CD14-positive monocyte (primary cell): ENCODE results near the gene ENPP4. TPM values are rescaled to one million over a fixed set of nuclear protein-coding genes. Genes with fewer than 3 reads are reported as not detected.

ENCODE experiments used
- DNase-seq, 3 donors: peaks; one replicate each; pipeline ENCODE4 v3.0.0-alpha.2; 2011 to 2022
- H2AFZ ChIP-seq: 2 replicates; pipeline ENCODE4 v1.6.0; 2012; ENCODE audit warnings: mild to moderate bottlenecking, low read depth, low read length, inconsistent platforms; ENCODE audit not compliant: insufficient read depth, poor library complexity, severe bottlenecking
- H3K27ac ChIP-seq, 2 donors: 1 replicate in 1 of 2; 2 replicates in 1 of 2; pipeline ENCODE4 v1.5.1; 2012 to 2013; ENCODE audit warnings: low read length in 2 of 2, control low read depth in 1 of 2, inconsistent platforms in 1 of 2, low read depth in 1 of 2, mild to moderate bottlenecking in 1 of 2
- H3K27me3 ChIP-seq, 2 donors: one replicate each; pipeline versions ENCODE4 v1.6.0 to v1.6.1; 2011 to 2013; ENCODE audit warnings: low read length in 2 of 2; ENCODE audit not compliant: control insufficient read depth in 2 of 2, insufficient read depth in 2 of 2
- H3K36me3 ChIP-seq, 2 donors: replicated peaks in 1 of 2; 1 replicate in 1 of 2; 2 replicates in 1 of 2; pipeline versions ENCODE4 v1.5.1 to v1.6.1; 2012 to 2013; ENCODE audit warnings: low read length in 2 of 2, control low read depth in 1 of 2, inconsistent platforms in 1 of 2, mild to moderate bottlenecking in 1 of 2; ENCODE audit not compliant: insufficient read depth in 2 of 2, control insufficient read depth in 1 of 2
- H3K4me1 ChIP-seq, 2 donors: 1 replicate in 1 of 2; 2 replicates in 1 of 2; pipeline versions ENCODE4 v1.5.1 to v1.6.1; 2012 to 2013; ENCODE audit warnings: low read length in 2 of 2, control low read depth in 1 of 2, inconsistent platforms in 1 of 2, mild to moderate bottlenecking in 1 of 2, moderate library complexity in 1 of 2; ENCODE audit not compliant: insufficient read depth in 2 of 2, control insufficient read depth in 1 of 2
- H3K4me2 ChIP-seq: replicated peaks from 2 replicates; pipeline ENCODE3; 2012; ENCODE audit warnings: low read length, moderate library complexity, mild to moderate bottlenecking; ENCODE audit not compliant: poor library complexity, severe bottlenecking; ENCODE audit errors: extremely low read depth
- H3K4me3 ChIP-seq, 3 experiments: fragments of 200-600 bp in 1 of 3; sonication (generic) in 1 of 3; replicated peaks in 1 of 3; 1 replicate in 2 of 3; 2 replicates in 1 of 3; pipeline ENCODE4 v1.5.1; 2011 to 2013; ENCODE audit warnings: low read length in 3 of 3, mild to moderate bottlenecking in 3 of 3, control low read depth in 2 of 3, low read depth in 2 of 3, inconsistent platforms in 1 of 3, moderate library complexity in 1 of 3
- H3K79me2 ChIP-seq: 2 replicates; pipeline ENCODE4 v1.6.0; 2012; ENCODE audit warnings: mild to moderate bottlenecking, control low read depth, inconsistent platforms, low read length, moderate library complexity; ENCODE audit not compliant: insufficient read depth
- H3K9ac ChIP-seq: 2 replicates; pipeline ENCODE4 v1.6.0; 2017; ENCODE audit warnings: low read length, mild to moderate bottlenecking; ENCODE audit not compliant: insufficient read depth, poor library complexity, severe bottlenecking
- H3K9me3 ChIP-seq, 2 donors: replicated peaks in 1 of 2; 1 replicate in 1 of 2; 2 replicates in 1 of 2; pipeline versions ENCODE4 v1.5.1 to v1.6.1; 2012 to 2013; ENCODE audit warnings: low read length in 2 of 2, control low read depth in 1 of 2; ENCODE audit not compliant: control insufficient read depth in 1 of 2, insufficient read depth in 1 of 2
- H4K20me1 ChIP-seq: 2 replicates; pipeline ENCODE4 v1.6.0; 2012; ENCODE audit warnings: mild to moderate bottlenecking, low read length, control low read depth, moderate library complexity; ENCODE audit not compliant: insufficient read depth
- H3K27ac Mint-ChIP-seq, 7 donors: one replicate each; pipeline ENCODE4 v1.8.0; 2020; ENCODE audit warnings: mild to moderate bottlenecking in 7 of 7, mixed read lengths in 7 of 7, moderate library complexity in 6 of 7, inconsistent platforms in 2 of 7
- H3K27me3 Mint-ChIP-seq, 3 donors: one replicate each; pipeline ENCODE4 v1.8.0; 2021 to 2022; ENCODE audit warnings: low read depth in 3 of 3, mild to moderate bottlenecking in 3 of 3, mixed read lengths in 3 of 3, moderate library complexity in 3 of 3, inconsistent platforms in 1 of 3
- H3K36me3 Mint-ChIP-seq, 2 donors: one replicate each; pipeline ENCODE4 v1.8.0; 2020; ENCODE audit warnings: mixed read lengths in 2 of 2, inconsistent platforms in 1 of 2, mild to moderate bottlenecking in 1 of 2
- H3K4me1 Mint-ChIP-seq: one replicate; pipeline ENCODE4 v1.8.0; 2020; ENCODE audit warnings: mild to moderate bottlenecking, mixed read lengths
- H3K4me3 Mint-ChIP-seq, 2 donors: one replicate each; pipeline ENCODE4 v1.8.0; 2020; ENCODE audit warnings: mild to moderate bottlenecking in 2 of 2, mixed read lengths in 2 of 2, moderate library complexity in 1 of 2
- H3K9me3 Mint-ChIP-seq, 7 donors: one replicate each; pipeline ENCODE4 v1.8.0; 2020 to 2022; ENCODE audit warnings: mixed read lengths in 7 of 7, mild to moderate bottlenecking in 6 of 7, moderate library complexity in 6 of 7, inconsistent platforms in 2 of 7
- CTCF ChIP-seq: fragments of 200-600 bp; IDR thresholded peaks from one replicate; pipeline ENCODE4 v1.8.0; 2022; ENCODE audit warnings: antibody characterized with exemption, mild to moderate bottlenecking
- WGBS: methylation state at CpG from one replicate; pipeline ENCODE4 v1.1.5; 2013; ENCODE audit warnings: missing lambda C conversion rate; ENCODE audit not compliant: insufficient coverage; 5-methylcytosine and 5-hydroxymethylcytosine counted together
- intact Hi-C, 2 donors: fragments of 100-400 bp; cut with micrococcal nuclease; formaldehyde crosslinking; loops; one replicate each; pipeline versions ENCODE4 v1.15.0 to v1.15.1; 2023
- polyA plus RNA-seq, 3 donors: library from polyadenylated mRNA; depleted of rRNA in 1 of 3; unstranded in 2 of 3; stranded (reverse) in 1 of 3; fragments of 300-500 nt in 2 of 3; fragments of >200 nt in 1 of 3; fragmentation: Illumina TruSeq in 2 of 3; gene quantifications; 1 replicate in 2 of 3; 2 replicates in 1 of 3; pipeline ENCODE4 v1.2.3, GENCODE V29; 2012 to 2021

Gene ENPP4
- polyA plus RNA-seq, 3 donors: 1.1 to 1.7 (median 1.3) TPM

- Mint-ChIP-seq H3K4me1 (no peaks in the 10 kb centered on the region), H3K36me3 (no peaks in the 10 kb centered on the region), H3K9me3 (peaks cover 9 to 20% (median 13%) of the 10 kb centered on the region in 7 donors), H3K27me3 (no peaks in the 10 kb centered on the region), H3K4me3 (no peak overlapping the region), H3K27ac (no peak overlapping the region)
- Histone ChIP-seq H3K4me2 (no peak overlapping the region), H4K20me1 (no peaks in the 10 kb centered on the region), H3K27me3 (no peaks in the 10 kb centered on the region), H3K4me1 (no peaks in the 10 kb centered on the region), H3K9me3 (peaks cover 7 to 8% of the 10 kb centered on the region in 2 donors), H3K36me3 (no peaks in the 10 kb centered on the region), H2AFZ (no peak overlapping the region), H3K9ac (no peak overlapping the region), H3K79me2 (no peaks in the 10 kb centered on the region), H3K27ac (no peak overlapping the region), H3K4me3 (no peak overlapping the region)
- intact Hi-C loops: no loop called here
- DNase-seq: no peak
- 100% methylated on average over 1 of the region's 4 CpGs for WGBS
- no peak for TF ChIP-seq CTCF
Observed at GRCh38 chr6:46098678-46099077, 31.1 kb upstream of the ENPP4 start.

GRCh38 chr6:46099952-46100351 is 29.8 kb upstream of the ENPP4 start:
- Mint-ChIP-seq H3K9me3 (peaks cover 5 to 13% (median 10%) of the 10 kb centered on the region in 7 donors), H3K36me3 (no peaks in the 10 kb centered on the region), H3K4me3 (no peak overlapping the region), H3K27me3 (no peaks in the 10 kb centered on the region), H3K4me1 (no peaks in the 10 kb centered on the region), H3K27ac (no peak overlapping the region)
- WGBS: 83% methylated on average over 1 of the region's 3 CpGs
- intact Hi-C loops: no loop called here
- no peak overlapping the region for H2AFZ ChIP-seq
- TF ChIP-seq CTCF: no peak
- H3K4me3 ChIP-seq: no peak overlapping the region
- H3K27ac ChIP-seq: no peak overlapping the region
- H3K4me2 ChIP-seq: no peak overlapping the region
- no peaks in the 10 kb centered on the region for H3K27me3 ChIP-seq
- no peak overlapping the region for H3K9ac ChIP-seq
- H4K20me1 ChIP-seq: no peaks in the 10 kb centered on the region
- DNase-seq: no peak
- H3K79me2 ChIP-seq: no peaks in the 10 kb centered on the region
- H3K9me3 ChIP-seq: peaks cover under 1 to 2% of the 10 kb centered on the region in 2 donors
- H3K36me3 ChIP-seq: no peaks in the 10 kb centered on the region
- no peaks in the 10 kb centered on the region for H3K4me1 ChIP-seq
